Large intestine (tissue), 3 donors: ENCODE measurements around the gene CDKAL1. TPM values are rescaled to one million over a fixed set of nuclear protein-coding genes. Genes with fewer than 3 reads are reported as not detected.

Source experiments
- DNase-seq, 2 donors: peaks; one replicate each; pipeline versions ENCODE4 v3.0.0 to v3.0.0-alpha.2; 2013
- H3K27ac ChIP-seq: one replicate; pipeline ENCODE4 v1.5.1; 2013; ENCODE audit warnings: low read length
- H3K27me3 ChIP-seq: 2 replicates; pipeline ENCODE4 v1.6.1; 2013; ENCODE audit warnings: low read length; ENCODE audit not compliant: control insufficient read depth, insufficient read depth
- H3K36me3 ChIP-seq: 2 replicates; pipeline ENCODE4 v1.6.1; 2013; ENCODE audit warnings: low read length; ENCODE audit not compliant: control insufficient read depth, insufficient read depth
- H3K4me1 ChIP-seq: one replicate; pipeline ENCODE4 v1.6.1; 2013; ENCODE audit warnings: low read length; ENCODE audit not compliant: control insufficient read depth, insufficient read depth
- H3K4me3 ChIP-seq: one replicate; pipeline ENCODE4 v1.5.1; 2013; ENCODE audit warnings: low read length
- H3K9me3 ChIP-seq: one replicate; pipeline ENCODE4 v1.6.1; 2013; ENCODE audit warnings: mild to moderate bottlenecking, low read depth, low read length, moderate library complexity; ENCODE audit not compliant: control insufficient read depth
- WGBS: methylation state at CpG from one replicate; pipeline ENCODE4 v1.1.5; 2013; ENCODE audit warnings: low lambda C conversion rate; ENCODE audit not compliant: insufficient coverage; 5-methylcytosine and 5-hydroxymethylcytosine counted together
- polyA plus RNA-seq: library from polyadenylated mRNA; unstranded; fragments of 120-200 nt; gene quantifications from one replicate; pipeline ENCODE4 v1.2.1, GENCODE V29; 2013

The CDKAL1 gene
- polyA plus RNA-seq, 1 donor: 10.3 TPM

- H3K9me3 ChIP-seq: no peaks in the 10 kb centered on the region
- H3K4me1 ChIP-seq: no peaks in the 10 kb centered on the region
- no peaks in the 10 kb centered on the region for H3K27me3 ChIP-seq
- WGBS: 75% methylated on average over 2 of the region's 3 CpGs
- H3K27ac ChIP-seq: no peak overlapping the region
- DNase-seq: no peak
- H3K36me3 ChIP-seq: peaks cover 2% of the 10 kb centered on the region
- H3K4me3 ChIP-seq: no peak overlapping the region
Measured at GRCh38 chr6:21026576-21027273, 492.5 kb downstream of the CDKAL1 start.

- Histone ChIP-seq H3K4me1 (no peaks in the 10 kb centered on the region), H3K36me3 (peaks cover 2% of the 10 kb centered on the region), H3K27me3 (no peaks in the 10 kb centered on the region), H3K27ac (no peak overlapping the region), H3K4me3 (no peak overlapping the region), H3K9me3 (no peaks in the 10 kb centered on the region)
- WGBS: no CpG with 5 or more reads among the region's 2 CpGs
- DNase-seq: no peak
Measured at GRCh38 chr6:21027507-21027906, 493.2 kb downstream of the CDKAL1 start.

- WGBS: no CpG with 5 or more reads among the region's 5 CpGs
- no peak overlapping the region for H3K4me3 ChIP-seq
- H3K4me1 ChIP-seq: no peaks in the 10 kb centered on the region
- H3K27me3 ChIP-seq: no peaks in the 10 kb centered on the region
- no peak overlapping the region for H3K27ac ChIP-seq
- DNase-seq: no peak
- H3K36me3 ChIP-seq: peaks cover 2% of the 10 kb centered on the region
- no peaks in the 10 kb centered on the region for H3K9me3 ChIP-seq
Measured at GRCh38 chr6:21031182-21031581, 496.9 kb downstream of the CDKAL1 start.

GRCh38 chr6:21033084-21033483 lies 498.8 kb downstream of the CDKAL1 start:
- H3K9me3 ChIP-seq: no peaks in the 10 kb centered on the region
- H3K4me1 ChIP-seq: no peaks in the 10 kb centered on the region
- H3K27me3 ChIP-seq: no peaks in the 10 kb centered on the region
- no peaks in the 10 kb centered on the region for H3K36me3 ChIP-seq
- no peak for DNase-seq
- WGBS: 40% methylated on average over 1 of the region's 1 CpG
- H3K4me3 ChIP-seq: no peak overlapping the region
- H3K27ac ChIP-seq: no peak overlapping the region

- H3K9me3 ChIP-seq: no peaks in the 10 kb centered on the region
- H3K36me3 ChIP-seq: no peaks in the 10 kb centered on the region
- no CpG with 5 or more reads among the region's 4 CpGs for WGBS
- H3K27me3 ChIP-seq: no peaks in the 10 kb centered on the region
- no peak overlapping the region for H3K27ac ChIP-seq
- no peaks in the 10 kb centered on the region for H3K4me1 ChIP-seq
- no peak overlapping the region for H3K4me3 ChIP-seq
- peak in 1 of 2 donors; percentile 9 for DNase-seq
Measured at GRCh38 chr6:21033575-21034026, 499.3 kb downstream of the CDKAL1 start.

- H3K4me3 ChIP-seq: no peak overlapping the region
- no peaks in the 10 kb centered on the region for H3K36me3 ChIP-seq
- no peaks in the 10 kb centered on the region for H3K27me3 ChIP-seq
- no peak for DNase-seq
- H3K9me3 ChIP-seq: no peaks in the 10 kb centered on the region
- 70% methylated on average over 2 of the region's 3 CpGs for WGBS
- no peaks in the 10 kb centered on the region for H3K4me1 ChIP-seq
- H3K27ac ChIP-seq: no peak overlapping the region
Measured at GRCh38 chr6:21034345-21034744, 500.1 kb downstream of the CDKAL1 start.

GRCh38 chr6:21037453-21037852 lies 503.2 kb downstream of the CDKAL1 start:
- no peak for DNase-seq
- WGBS: 100% methylated on average over 1 of the region's 1 CpG
- no peaks in the 10 kb centered on the region for H3K9me3 ChIP-seq
- H3K27me3 ChIP-seq: no peaks in the 10 kb centered on the region
- H3K36me3 ChIP-seq: no peaks in the 10 kb centered on the region
- no peaks in the 10 kb centered on the region for H3K4me1 ChIP-seq
- no peak overlapping the region for H3K27ac ChIP-seq
- H3K4me3 ChIP-seq: no peak overlapping the region

- Histone ChIP-seq H3K27me3 (no peaks in the 10 kb centered on the region), H3K36me3 (no peaks in the 10 kb centered on the region), H3K9me3 (no peaks in the 10 kb centered on the region), H3K4me3 (no peak overlapping the region), H3K4me1 (no peaks in the 10 kb centered on the region), H3K27ac (no peak overlapping the region)
- no peak for DNase-seq
- 100% methylated on average over 4 of the region's 7 CpGs for WGBS
Measured at GRCh38 chr6:21039926-21040325, 505.7 kb downstream of the CDKAL1 start.

- 86% methylated on average over 1 of the region's 5 CpGs for WGBS
- no peak for DNase-seq
- Histone ChIP-seq H3K27ac (no peak overlapping the region), H3K4me3 (no peak overlapping the region), H3K9me3 (no peaks in the 10 kb centered on the region), H3K27me3 (no peaks in the 10 kb centered on the region), H3K36me3 (no peaks in the 10 kb centered on the region), H3K4me1 (no peaks in the 10 kb centered on the region)
Measured at GRCh38 chr6:21045135-21045700, 511.0 kb downstream of the CDKAL1 start.

- no peak for DNase-seq
- Histone ChIP-seq H3K36me3 (no peaks in the 10 kb centered on the region), H3K4me1 (no peaks in the 10 kb centered on the region), H3K9me3 (no peaks in the 10 kb centered on the region), H3K27me3 (no peaks in the 10 kb centered on the region), H3K4me3 (no peak overlapping the region), H3K27ac (no peak overlapping the region)
- WGBS: 89% methylated on average over 3 of the region's 6 CpGs
Measured at GRCh38 chr6:21046276-21046675, 512.0 kb downstream of the CDKAL1 start.

- Histone ChIP-seq H3K27me3 (no peaks in the 10 kb centered on the region), H3K27ac (no peak overlapping the region), H3K4me1 (no peaks in the 10 kb centered on the region), H3K36me3 (no peaks in the 10 kb centered on the region), H3K9me3 (no peaks in the 10 kb centered on the region), H3K4me3 (no peak overlapping the region)
- 100% methylated on average over 1 of the region's 2 CpGs for WGBS
- no peak for DNase-seq
Measured at GRCh38 chr6:21048047-21048446, 513.8 kb downstream of the CDKAL1 start.
